Prostate gland (tissue), 2 donors: ENCODE data around the gene PYCR2. TPM values are rescaled to one million over a fixed set of nuclear protein-coding genes. Genes with fewer than 3 reads are reported as not detected.

Experiments
- DNase-seq: peaks from one replicate; pipeline ENCODE4 v3.0.0-alpha.2; 2019; ENCODE audit warnings: low spot score
- H3K27ac ChIP-seq, 2 donors: fragments of 200-600 bp; sonication (generic); 2 replicates each; pipeline ENCODE4 v1.5.1; 2017 to 2019
- H3K27me3 ChIP-seq: fragments of 200-600 bp; sonication (generic); replicated peaks from 2 replicates; pipeline ENCODE4 v1.5.1; 2019; ENCODE audit not compliant: insufficient read depth
- H3K36me3 ChIP-seq, 2 donors: fragments of 200-600 bp; sonication (generic); 1 replicate in 1 of 2; 2 replicates in 1 of 2; pipeline versions ENCODE4 v1.5.1 to v1.8.1; 2017 to 2019
- H3K4me1 ChIP-seq: fragments of 200-600 bp; sonication (generic); replicated peaks from 2 replicates; pipeline ENCODE4 v1.5.1; 2019
- H3K4me3 ChIP-seq, 2 donors: fragments of 200-600 bp; sonication (generic); 2 replicates each; pipeline ENCODE4 v1.5.1; 2017 to 2019
- H3K9me3 ChIP-seq: fragments of 200-600 bp; sonication (generic); 2 replicates; pipeline ENCODE4 v1.5.1; 2017
- CTCF ChIP-seq, 4 experiments: fragments of 200-600 bp in 2 of 4; fragments of 450-650 bp in 2 of 4; sonication (generic) in 2 of 4; IDR thresholded peaks; 1 replicate in 3 of 4; 2 replicates in 1 of 4; pipeline ENCODE4 v1.5.1; 2016 to 2019; ENCODE audit warnings: antibody characterized with exemption in 4 of 4, mild to moderate bottlenecking in 2 of 4, moderate library complexity in 2 of 4
- POLR2A ChIP-seq: fragments of 450-650 bp; IDR thresholded peaks from one replicate; pipeline ENCODE4 v1.6.1; 2016; ENCODE audit warnings: antibody characterized with exemption, mild to moderate bottlenecking
- POLR2AphosphoS5 ChIP-seq: sonication (generic); formaldehyde crosslinking; IDR thresholded peaks from one replicate; pipeline ENCODE4 v1.6.1; 2017; ENCODE audit warnings: antibody characterized with exemption
- WGBS: methylation state at CpG from one replicate; pipeline ENCODE4 v1.1.5; 2018; 5-methylcytosine and 5-hydroxymethylcytosine counted together
- intact Hi-C: fragments of 100-400 bp; cut with DNase I; formaldehyde crosslinking; loops from one replicate; pipeline ENCODE4 v1.14.2; 2022
- total RNA-seq, 2 donors: library from RNA; depleted of rRNA; stranded (reverse); fragments of >200 nt; gene quantifications; one replicate each; pipeline ENCODE4 v1.1.0, GENCODE V29; 2016

The PYCR2 gene
- total RNA-seq, 2 donors from 2014 or later = 70.8 to 80.2 TPM

- Histone ChIP-seq H3K36me3 (no peaks in the 10 kb centered on the region), H3K27ac (no peak overlapping the region), H3K9me3 (no peaks in the 10 kb centered on the region), H3K4me3 (no peak overlapping the region), H3K4me1 (no peaks in the 10 kb centered on the region), H3K27me3 (no peaks in the 10 kb centered on the region)
- TF ChIP-seq POLR2AphosphoS5 (no peak), POLR2A (no peak), CTCF (IDR thresholded peaks at IDR 0.05) (no peak)
- DNase-seq = no peak
- intact Hi-C loops = no loop called here
- whole genome bisulfite sequencing = 94% methylated on average over 5 of the region's 7 CpGs
Observed at GRCh38 chr1:225907341-225907740, 16.7 kb downstream of the PYCR2 start.

- no peaks in the 10 kb centered on the region for H3K4me1 ChIP-seq
- no peak for DNase-seq
- H3K4me3 ChIP-seq = no peak overlapping the region
- no peaks in the 10 kb centered on the region for H3K36me3 ChIP-seq
- no peaks in the 10 kb centered on the region for H3K9me3 ChIP-seq
- WGBS = 96% methylated on average over 6 of the region's 6 CpGs
- H3K27ac ChIP-seq = no peak overlapping the region
- intact Hi-C loops = no loop called here
- H3K27me3 ChIP-seq = no peaks in the 10 kb centered on the region
- no peak for TF ChIP-seq POLR2AphosphoS5
- TF ChIP-seq CTCF (IDR thresholded peaks at IDR 0.05) = no peak
- TF ChIP-seq POLR2A = no peak
Observed at GRCh38 chr1:225906467-225906866, 17.6 kb downstream of the PYCR2 start.

- Histone ChIP-seq H3K4me1 (no peaks in the 10 kb centered on the region), H3K27ac (no peak overlapping the region), H3K36me3 (no peaks in the 10 kb centered on the region), H3K9me3 (no peaks in the 10 kb centered on the region), H3K27me3 (no peaks in the 10 kb centered on the region), H3K4me3 (no peak overlapping the region)
- intact Hi-C loops = no loop called here
- no peak for TF ChIP-seq POLR2A
- no peak for TF ChIP-seq POLR2AphosphoS5
- TF ChIP-seq CTCF (IDR thresholded peaks at IDR 0.05) = no peak
- WGBS = 89% methylated on average over 4 of the region's 4 CpGs
- no peak for DNase-seq
Observed at GRCh38 chr1:225903623-225904022, 20.4 kb downstream of the PYCR2 start.

- Histone ChIP-seq H3K4me3 (no peak overlapping the region), H3K4me1 (no peaks in the 10 kb centered on the region), H3K27me3 (no peaks in the 10 kb centered on the region), H3K27ac (no peak overlapping the region), H3K9me3 (no peaks in the 10 kb centered on the region), H3K36me3 (no peaks in the 10 kb centered on the region)
- TF ChIP-seq POLR2A (no peak), POLR2AphosphoS5 (no peak), CTCF (IDR thresholded peaks at IDR 0.05) (no peak)
- no peak for DNase-seq
- WGBS = 69% methylated on average over 4 of the region's 4 CpGs
- intact Hi-C loops = no loop called here
Observed at GRCh38 chr1:225899044-225899925, 24.8 kb downstream of the PYCR2 start.
